T-helper 2 cell treated with Interferon-gamma antibody and Interleukin-4, amounts not matched to agents 5 μg/mL and 100 μg/mL, for 36 hours (primary cell): ENCODE results near the gene DHRS7.

ENCODE experiments used
- DNase-seq: peaks from one replicate; pipeline ENCODE4 v3.0.0; 2021; ENCODE audit warnings: low spot score
- H3K27ac Mint-ChIP-seq: one replicate; pipeline ENCODE4 v1.8.0; 2021; ENCODE audit warnings: mild to moderate bottlenecking, mixed read lengths
- H3K27me3 Mint-ChIP-seq: one replicate; pipeline ENCODE4 v1.8.0; 2021; ENCODE audit warnings: low read depth, mixed read lengths
- H3K36me3 Mint-ChIP-seq: one replicate; pipeline ENCODE4 v1.8.0; 2021; ENCODE audit warnings: low read depth, mixed read lengths
- H3K4me1 Mint-ChIP-seq: one replicate; pipeline ENCODE4 v1.8.0; 2021; ENCODE audit warnings: low read depth, mixed read lengths
- H3K4me3 Mint-ChIP-seq: one replicate; pipeline ENCODE4 v1.8.0; 2022; ENCODE audit warnings: mild to moderate bottlenecking, moderate library complexity, mixed read lengths
- H3K9me3 Mint-ChIP-seq: one replicate; pipeline ENCODE4 v1.8.0; 2021; ENCODE audit warnings: mixed read lengths

Gene DHRS7, protein sequence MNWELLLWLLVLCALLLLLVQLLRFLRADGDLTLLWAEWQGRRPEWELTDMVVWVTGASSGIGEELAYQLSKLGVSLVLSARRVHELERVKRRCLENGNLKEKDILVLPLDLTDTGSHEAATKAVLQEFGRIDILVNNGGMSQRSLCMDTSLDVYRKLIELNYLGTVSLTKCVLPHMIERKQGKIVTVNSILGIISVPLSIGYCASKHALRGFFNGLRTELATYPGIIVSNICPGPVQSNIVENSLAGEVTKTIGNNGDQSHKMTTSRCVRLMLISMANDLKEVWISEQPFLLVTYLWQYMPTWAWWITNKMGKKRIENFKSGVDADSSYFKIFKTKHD

GRCh38 chr14:60164712-60165546 is at the start of gene DHRS7:
Gene DHRS7, minus strand, starts transcription at chr14:60165398. Its CDS starts 89 bp downstream, at chr14:60165309.
- Mint-ChIP-seq H3K4me1 (peaks cover 25% of the 10 kb centered on the region), H3K27me3 (no peaks in the 10 kb centered on the region), H3K4me3 (peak within 1 kb of the TSS; percentile 97), H3K9me3 (no peaks in the 10 kb centered on the region), H3K36me3 (peaks cover 20% of the 10 kb centered on the region), H3K27ac (peak within 1 kb of the TSS; percentile 99)
- DNase-seq: peak; percentile 73

DNA sequence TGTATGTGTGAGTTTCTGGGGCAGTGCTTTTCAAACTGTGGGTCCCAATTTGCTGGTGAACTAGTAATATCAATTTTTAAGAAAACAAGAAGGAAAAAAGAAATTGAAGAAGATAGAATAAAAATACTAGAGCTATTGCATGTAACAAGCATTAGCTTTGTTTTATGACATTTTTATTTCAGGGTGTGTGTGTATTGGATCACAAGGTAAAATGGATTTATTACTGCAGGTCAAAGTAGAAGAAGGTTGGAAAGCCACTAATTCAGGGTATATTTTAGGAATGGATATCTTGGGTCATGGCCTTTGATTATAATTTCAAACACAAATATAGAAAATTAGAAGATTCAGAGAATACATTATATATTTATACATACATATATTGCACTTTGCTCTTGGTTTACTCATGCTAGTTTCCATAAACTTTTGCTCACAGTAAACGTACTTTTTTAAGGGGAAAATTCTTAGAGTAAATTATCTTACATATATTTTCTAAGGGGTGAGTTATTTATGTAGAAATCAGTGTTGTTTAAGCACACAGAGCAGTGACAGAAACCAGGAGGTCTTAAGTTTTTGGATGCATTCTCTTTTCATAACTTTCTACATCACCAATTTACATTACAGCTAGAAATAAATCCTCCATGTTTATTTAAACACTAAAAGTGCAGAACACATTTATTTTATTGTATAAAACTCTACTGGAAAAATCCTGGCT is 49.4 kb upstream of the DHRS7 start:
- no peak overlapping the region for H3K4me3 Mint-ChIP-seq
- no peak overlapping the region for H3K27ac Mint-ChIP-seq
- peaks cover 2% of the 10 kb centered on the region for H3K27me3 Mint-ChIP-seq
- DNase-seq: no peak
- no peaks in the 10 kb centered on the region for H3K36me3 Mint-ChIP-seq
- H3K4me1 Mint-ChIP-seq: no peaks in the 10 kb centered on the region
- H3K9me3 Mint-ChIP-seq: no peaks in the 10 kb centered on the region

- H3K9me3 Mint-ChIP-seq: no peaks in the 10 kb centered on the region
- no peaks in the 10 kb centered on the region for H3K4me1 Mint-ChIP-seq
- H3K4me3 Mint-ChIP-seq: no peak overlapping the region
- H3K27me3 Mint-ChIP-seq: peaks cover 2% of the 10 kb centered on the region
- H3K27ac Mint-ChIP-seq: no peak overlapping the region
- no peaks in the 10 kb centered on the region for H3K36me3 Mint-ChIP-seq
- no peak for DNase-seq
These were observed 48.8 kb upstream of the DHRS7 start for GRCh38 chr14:60214003-60214402.

GRCh38 chr14:60212503-60213371 is 47.5 kb upstream of the DHRS7 start:
- H3K36me3 Mint-ChIP-seq: no peaks in the 10 kb centered on the region
- no peaks in the 10 kb centered on the region for H3K9me3 Mint-ChIP-seq
- no peak overlapping the region for H3K4me3 Mint-ChIP-seq
- H3K27ac Mint-ChIP-seq: no peak overlapping the region
- H3K27me3 Mint-ChIP-seq: peaks cover 2% of the 10 kb centered on the region
- H3K4me1 Mint-ChIP-seq: no peaks in the 10 kb centered on the region
- no peak for DNase-seq

DNA sequence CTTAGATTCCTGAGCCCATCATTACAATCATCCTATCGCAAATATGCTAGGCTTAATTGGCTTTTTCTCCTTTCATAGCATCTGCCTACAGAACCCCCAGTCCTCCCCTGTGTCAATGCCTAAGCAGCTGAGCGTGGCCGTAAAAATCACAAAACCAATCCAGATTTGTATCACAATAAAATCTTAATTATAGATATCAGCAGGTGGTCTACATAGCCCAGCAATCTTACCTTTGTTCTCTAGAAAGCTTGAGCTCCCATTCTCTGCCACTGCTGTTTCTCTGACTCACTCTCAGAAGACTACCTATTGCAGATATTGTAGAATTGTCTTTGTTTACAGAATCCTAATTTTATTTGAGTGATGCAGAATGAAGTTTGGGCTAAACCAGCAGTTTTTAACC is 46.0 kb upstream of the DHRS7 start:
- Mint-ChIP-seq H3K9me3 (no peaks in the 10 kb centered on the region), H3K4me3 (no peak overlapping the region), H3K27me3 (peaks cover 4% of the 10 kb centered on the region), H3K36me3 (no peaks in the 10 kb centered on the region), H3K4me1 (peaks cover 5% of the 10 kb centered on the region), H3K27ac (no peak overlapping the region)
- DNase-seq: no peak

DNA sequence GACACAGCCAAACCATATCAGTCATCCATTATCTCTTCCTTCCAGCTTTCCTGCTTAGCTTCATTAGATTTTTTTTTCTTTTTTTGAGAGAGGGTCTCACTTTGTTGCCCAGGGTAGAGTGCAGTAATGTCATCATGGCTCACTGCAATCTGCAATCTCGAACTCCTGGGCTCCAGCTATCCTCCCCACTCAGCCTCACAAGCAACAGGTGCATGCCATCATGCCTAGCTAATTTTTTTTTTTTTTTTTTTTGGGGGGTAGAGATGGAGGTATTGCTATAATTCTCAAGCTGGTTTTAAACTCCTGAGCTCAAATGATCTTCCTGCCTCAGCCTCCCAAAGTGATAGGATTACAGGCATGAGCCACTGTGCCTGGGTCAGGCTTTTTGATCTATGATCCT is 45.5 kb upstream of the DHRS7 start:
- Mint-ChIP-seq H3K9me3 (no peaks in the 10 kb centered on the region), H3K36me3 (no peaks in the 10 kb centered on the region), H3K4me3 (no peak overlapping the region), H3K27me3 (peaks cover 4% of the 10 kb centered on the region), H3K27ac (no peak overlapping the region), H3K4me1 (peaks cover 5% of the 10 kb centered on the region)
- DNase-seq: no peak

- Mint-ChIP-seq H3K4me1 (peaks cover 9% of the 10 kb centered on the region), H3K36me3 (no peaks in the 10 kb centered on the region), H3K4me3 (no peak overlapping the region), H3K27ac (no peak overlapping the region), H3K9me3 (no peaks in the 10 kb centered on the region), H3K27me3 (peaks cover 17% of the 10 kb centered on the region)
- no peak for DNase-seq
These were observed 41.8 kb upstream of the DHRS7 start for GRCh38 chr14:60206837-60207533.

DNA sequence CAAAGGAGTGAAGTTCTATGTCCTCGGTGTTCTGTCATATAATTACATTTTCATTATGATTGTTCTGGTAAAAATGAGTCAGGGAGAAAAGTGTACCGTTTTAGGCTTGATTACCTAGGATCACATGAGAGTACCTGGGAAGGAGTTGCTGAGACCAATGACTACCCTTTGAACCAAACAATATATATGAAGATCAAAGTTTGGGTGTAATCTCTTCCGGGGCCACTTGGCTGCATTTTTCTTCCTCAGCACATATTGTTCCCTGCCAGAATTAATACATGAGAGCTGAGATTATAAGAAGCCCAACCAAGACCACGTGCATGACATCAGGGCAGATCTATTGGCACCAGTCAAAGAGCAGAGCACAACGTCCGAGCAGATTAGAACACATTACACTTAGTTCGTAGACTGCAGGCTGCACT is 41.1 kb upstream of the DHRS7 start:
- H3K36me3 Mint-ChIP-seq: no peaks in the 10 kb centered on the region
- no peak overlapping the region for H3K4me3 Mint-ChIP-seq
- no peak overlapping the region for H3K27ac Mint-ChIP-seq
- peaks cover 9% of the 10 kb centered on the region for H3K4me1 Mint-ChIP-seq
- no peak for DNase-seq
- peaks cover 3% of the 10 kb centered on the region for H3K9me3 Mint-ChIP-seq
- peaks cover 21% of the 10 kb centered on the region for H3K27me3 Mint-ChIP-seq

DNA sequence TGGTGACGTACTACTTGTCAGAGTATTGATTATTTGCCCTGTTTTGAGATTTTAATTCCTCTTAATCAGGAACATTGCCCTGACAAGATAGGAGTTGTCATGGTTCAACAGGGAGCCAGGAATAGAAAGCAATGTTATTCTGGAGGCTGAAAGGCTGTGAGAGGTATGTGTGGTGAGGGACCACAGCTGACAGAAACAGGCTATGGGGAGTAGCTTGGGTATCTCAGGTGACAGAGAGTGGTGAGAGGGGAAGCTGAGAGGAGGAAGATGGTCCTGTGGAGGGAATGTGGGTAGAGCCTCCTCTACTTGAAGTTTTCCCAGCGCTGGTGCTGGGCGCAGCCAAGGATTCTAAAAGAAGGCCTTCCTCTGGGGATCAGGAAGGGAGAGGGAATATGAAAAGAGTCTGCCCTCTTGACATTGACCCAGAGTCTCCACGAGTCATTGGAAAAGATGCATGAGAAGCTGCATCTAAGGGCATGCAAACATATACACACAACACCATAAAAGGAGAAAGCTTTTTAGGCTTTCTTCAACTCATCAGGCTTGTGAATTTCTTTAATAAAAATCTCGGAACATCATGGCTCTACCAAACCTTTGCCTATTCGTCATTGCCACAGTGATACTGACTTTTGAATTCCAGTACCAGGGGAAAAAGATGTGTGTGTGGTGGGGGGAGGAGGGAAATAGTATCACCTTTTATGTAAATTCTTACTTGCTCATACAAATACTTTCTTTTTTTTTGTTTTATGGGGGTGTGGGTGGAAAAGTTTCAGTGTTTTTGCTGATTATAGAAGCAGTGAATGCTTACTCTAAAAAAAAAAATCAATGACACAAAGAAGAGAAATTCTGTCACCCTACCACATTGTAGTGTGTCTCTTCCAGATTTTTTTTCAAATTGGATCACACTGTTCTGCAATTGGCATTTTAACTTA is 39.9 kb upstream of the DHRS7 start:
- no peak overlapping the region for H3K4me3 Mint-ChIP-seq
- DNase-seq: no peak
- peaks cover 6% of the 10 kb centered on the region for H3K9me3 Mint-ChIP-seq
- H3K27me3 Mint-ChIP-seq: peaks cover 19% of the 10 kb centered on the region
- no peak overlapping the region for H3K27ac Mint-ChIP-seq
- no peaks in the 10 kb centered on the region for H3K36me3 Mint-ChIP-seq
- H3K4me1 Mint-ChIP-seq: peaks cover 9% of the 10 kb centered on the region

DNA sequence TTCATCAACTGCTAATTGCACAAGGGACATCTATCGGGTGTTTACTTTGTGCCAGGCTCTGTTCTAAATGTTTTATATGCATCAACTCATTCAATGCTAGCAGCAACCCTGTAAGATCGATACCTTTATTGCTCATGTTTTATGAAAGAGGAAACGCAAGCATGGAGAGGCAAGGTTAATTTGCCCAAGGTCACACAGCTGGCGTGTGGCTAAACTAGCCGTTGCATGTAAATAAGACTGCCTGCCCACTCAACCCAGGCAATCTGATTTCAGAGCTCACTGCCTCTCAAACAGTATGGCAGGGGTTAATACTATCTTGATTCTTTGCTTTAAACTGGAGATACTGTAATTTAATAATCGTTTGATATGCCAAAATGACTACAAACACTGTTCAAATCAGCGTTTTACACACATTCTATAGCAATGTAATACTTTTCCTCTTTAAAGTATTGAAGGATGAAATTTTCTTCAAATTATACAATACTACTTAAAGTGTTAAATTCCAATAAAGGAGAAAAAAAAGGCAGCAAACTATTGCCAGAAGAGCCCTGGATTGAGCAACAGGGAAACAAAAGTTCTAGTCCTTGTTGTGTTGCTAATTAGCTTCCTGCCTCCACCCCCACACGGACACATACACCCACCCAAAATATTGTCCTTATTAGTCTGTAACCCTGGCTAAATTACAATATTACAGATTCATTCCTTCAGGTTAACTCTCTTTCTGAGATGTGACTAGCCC is 39.1 kb upstream of the DHRS7 start:
- Mint-ChIP-seq H3K4me3 (no peak overlapping the region), H3K27ac (no peak overlapping the region), H3K4me1 (peaks cover 9% of the 10 kb centered on the region), H3K9me3 (peaks cover 14% of the 10 kb centered on the region), H3K27me3 (peaks cover 21% of the 10 kb centered on the region), H3K36me3 (peaks cover 2% of the 10 kb centered on the region)
- DNase-seq: no peak

- no peak for DNase-seq
- Mint-ChIP-seq H3K4me3 (no peak overlapping the region), H3K36me3 (peaks cover 2% of the 10 kb centered on the region), H3K4me1 (peaks cover 11% of the 10 kb centered on the region), H3K9me3 (peaks cover 23% of the 10 kb centered on the region), H3K27me3 (peaks cover 11% of the 10 kb centered on the region), H3K27ac (no peak overlapping the region)
These were observed 34.1 kb upstream of the DHRS7 start for GRCh38 chr14:60199321-60199720.
